KG1 (cell line): ENCODE measurements around the gene IL31RA.
"Not testable (repeated sequence)": the region's sequence is repeated elsewhere in the genome, so short reads cannot be mapped to it uniquely, and the experiment has no call there.

Experiments
- DNase-seq: peaks from one replicate; lab custom pipeline; 2025; lab: John Stamatoyannopoulos, UW

The IL31RA gene

GRCh38 chr5:55850839-55851674 lies at the start of gene IL31RA:
TSS of gene IL31RA (plus strand) at chr5:55851357. CDS start at chr5:55851571, 214 bp downstream.
- no peak for DNase-seq

GRCh38 chr5:55808814-55809213 lies 42.3 kb upstream of the IL31RA start:
- not testable (repeated sequence) for DNase-seq

- not testable (repeated sequence) for DNase-seq
Measured at GRCh38 chr5:55815939-55816338, 35.2 kb upstream of the IL31RA start.

GRCh38 chr5:55816342-55816741 lies 34.8 kb upstream of the IL31RA start:
- DNase-seq, result no peak

GRCh38 chr5:55817030-55817429 lies 34.1 kb upstream of the IL31RA start:
- no peak for DNase-seq

GRCh38 chr5:55820488-55820887 lies 30.7 kb upstream of the IL31RA start:
- no peak for DNase-seq

- no peak for DNase-seq
Measured at GRCh38 chr5:55821731-55822512, 29.2 kb upstream of the IL31RA start.

- DNase-seq, result no peak
Measured at GRCh38 chr5:55823151-55823796, 27.9 kb upstream of the IL31RA start.

- DNase-seq, result no peak
Measured at GRCh38 chr5:55829956-55830355, 21.2 kb upstream of the IL31RA start.

GRCh38 chr5:55832446-55832845 lies 18.7 kb upstream of the IL31RA start:
- DNase-seq, result no peak

GRCh38 chr5:55836191-55836590 lies 15.0 kb upstream of the IL31RA start:
- no peak for DNase-seq

GRCh38 chr5:55841976-55842375 lies 9.2 kb upstream of the IL31RA start:
- no peak for DNase-seq

- DNase-seq, result no peak
Measured at GRCh38 chr5:55847837-55848236, 3.3 kb upstream of the IL31RA start.

- DNase-seq, result no peak
Measured at GRCh38 chr5:55848783-55849182, 2.4 kb upstream of the IL31RA start.

- DNase-seq, result no peak
Measured at GRCh38 chr5:55851675-55851979, 470 bp downstream of the IL31RA start.

GRCh38 chr5:55852503-55852902 lies 1.3 kb downstream of the IL31RA start:
- DNase-seq, result no peak

- DNase-seq, result no peak
Measured at GRCh38 chr5:55853041-55853670, 2.0 kb downstream of the IL31RA start.

- no peak for DNase-seq
Measured at GRCh38 chr5:55853818-55854217, 2.7 kb downstream of the IL31RA start.

GRCh38 chr5:55855509-55855908 lies 4.4 kb downstream of the IL31RA start:
- no peak for DNase-seq

GRCh38 chr5:55856516-55857246 lies 5.5 kb downstream of the IL31RA start:
- no peak for DNase-seq

- no peak for DNase-seq
Measured at GRCh38 chr5:55857247-55857640, 6.1 kb downstream of the IL31RA start.

GRCh38 chr5:55858104-55858503 lies 6.9 kb downstream of the IL31RA start:
- DNase-seq, result no peak
